Activated CD4-positive, alpha-beta T cell treated with anti-CD3 and anti-CD28 coated beads, Interleukin-2, Interleukin-4, amounts not matched to agents 100 ng/mL and 50 ng/mL, durations not matched to agents 16 hours and 8 hours (primary cell): ENCODE results near the gene SPATA21.
"Not testable (repeated sequence)": the region's sequence is repeated elsewhere in the genome, so short reads cannot be mapped to it uniquely, and the experiment has no call there.

Experiments used
- DNase-seq: peaks from one replicate; pipeline ENCODE4 v3.0.0-alpha.2; 2020; ENCODE audit warnings: low spot score

The SPATA21 gene, protein sequence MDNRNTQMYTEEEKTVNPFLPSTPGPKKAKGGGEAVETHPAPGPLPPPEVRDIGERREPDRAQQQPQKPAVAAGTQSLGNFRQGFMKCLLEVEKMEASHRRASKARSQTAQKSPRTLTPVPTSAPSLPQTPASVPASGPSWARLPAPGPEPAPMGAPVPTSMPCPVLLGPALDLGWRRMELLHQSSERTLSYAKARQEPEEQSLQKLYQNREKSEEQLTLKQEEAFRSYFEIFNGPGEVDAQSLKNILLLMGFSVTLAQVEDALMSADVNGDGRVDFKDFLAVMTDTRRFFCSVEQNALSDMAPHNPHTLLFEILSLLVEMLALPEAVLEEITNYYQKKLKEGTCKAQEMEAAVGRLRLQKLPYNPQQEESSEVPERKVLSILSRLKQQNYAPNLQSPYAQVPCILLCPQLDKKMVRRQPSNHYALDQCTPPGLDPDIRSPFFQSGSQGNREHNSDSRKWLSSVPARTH

DNA sequence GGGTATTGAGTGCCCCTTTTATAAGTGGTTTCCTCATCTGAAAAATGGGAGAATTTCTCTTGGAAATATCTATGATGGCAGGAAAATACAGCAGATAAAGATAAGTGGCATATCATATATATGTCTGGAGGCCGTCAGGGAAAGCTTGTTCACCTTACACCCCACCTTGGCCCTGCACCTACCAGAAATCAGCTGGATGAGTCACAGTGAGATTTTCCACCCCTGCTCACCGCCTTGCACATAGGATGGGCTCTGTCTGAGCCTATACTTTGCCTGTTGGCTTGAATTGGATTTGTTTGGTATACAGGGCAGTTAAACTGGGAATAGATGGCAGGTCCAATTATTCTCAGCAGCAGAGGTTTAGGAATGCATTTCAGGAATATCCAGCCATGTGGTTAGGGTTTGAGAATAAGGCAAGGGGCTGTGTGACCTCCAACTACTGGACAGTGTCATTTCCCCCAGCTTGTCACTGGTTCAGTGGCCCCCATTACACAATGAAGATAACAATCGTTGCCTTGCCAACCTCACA lies at the start of gene SPATA21:
Gene SPATA21, minus strand, starts transcription at position 479 of the 529 bp plus-strand sequence. CDS start 6,053 bp downstream, outside the sequence.
- no peak for DNase-seq

DNA sequence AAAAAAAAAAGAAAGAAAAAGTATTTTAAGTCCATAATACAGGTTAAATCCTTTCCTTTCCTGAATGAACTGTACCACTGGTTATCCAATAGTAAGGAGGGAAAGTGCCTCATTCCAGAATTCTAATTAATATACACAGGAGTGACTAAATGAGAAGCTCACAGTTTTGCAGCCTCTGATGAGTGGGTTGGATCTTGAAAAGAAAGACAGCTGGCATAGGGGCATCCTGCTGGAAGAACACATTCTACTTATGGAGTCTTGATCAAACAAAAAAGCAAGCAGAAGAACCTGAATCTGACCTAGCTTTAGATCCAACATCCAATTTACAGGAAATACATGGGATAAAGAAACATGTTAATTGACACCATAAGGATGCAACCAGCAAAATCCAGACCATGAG lies 49.8 kb upstream of the SPATA21 start:
- DNase-seq: not testable (repeated sequence)

DNA sequence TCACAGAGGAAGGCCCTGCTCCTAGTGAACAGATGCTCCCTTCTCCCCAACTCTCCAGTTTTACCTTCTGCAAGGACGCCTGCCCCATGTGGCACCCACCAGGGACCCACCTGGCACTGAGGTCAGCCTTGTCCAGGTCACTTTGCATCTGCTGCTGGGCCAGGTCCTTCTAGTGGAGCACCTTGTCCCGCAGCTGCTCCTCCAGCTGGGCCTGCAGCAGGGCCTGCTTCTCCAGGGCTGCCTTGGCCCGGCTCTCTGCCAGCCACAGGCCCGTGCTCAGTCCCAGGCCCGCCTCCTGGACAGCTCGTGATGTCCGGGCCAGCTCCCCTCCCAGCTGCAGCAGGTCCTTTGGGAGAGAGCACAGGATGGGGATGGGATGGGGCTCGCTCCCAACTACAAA lies 49.1 kb upstream of the SPATA21 start:
- not testable (repeated sequence) for DNase-seq

DNA sequence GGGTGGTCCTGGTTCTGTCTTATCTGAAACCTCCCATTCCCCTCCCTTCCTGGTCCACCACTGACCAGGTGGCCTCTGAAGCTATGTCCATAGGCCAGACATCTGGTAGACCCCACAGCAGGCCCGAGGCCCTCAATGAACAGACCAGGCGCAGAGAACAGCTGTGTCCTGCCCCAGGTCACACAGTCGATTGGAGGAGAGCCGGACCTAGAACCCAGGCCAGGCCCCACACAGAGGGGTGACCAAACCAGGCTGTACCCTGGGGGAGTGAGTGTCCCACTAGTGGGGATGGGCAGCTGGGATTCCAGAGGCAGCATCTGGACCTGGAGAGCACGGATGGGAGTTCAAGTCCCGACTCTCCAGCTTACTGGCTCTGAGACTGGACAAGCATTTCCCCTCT lies 47.7 kb upstream of the SPATA21 start:
- DNase-seq: no peak

DNA sequence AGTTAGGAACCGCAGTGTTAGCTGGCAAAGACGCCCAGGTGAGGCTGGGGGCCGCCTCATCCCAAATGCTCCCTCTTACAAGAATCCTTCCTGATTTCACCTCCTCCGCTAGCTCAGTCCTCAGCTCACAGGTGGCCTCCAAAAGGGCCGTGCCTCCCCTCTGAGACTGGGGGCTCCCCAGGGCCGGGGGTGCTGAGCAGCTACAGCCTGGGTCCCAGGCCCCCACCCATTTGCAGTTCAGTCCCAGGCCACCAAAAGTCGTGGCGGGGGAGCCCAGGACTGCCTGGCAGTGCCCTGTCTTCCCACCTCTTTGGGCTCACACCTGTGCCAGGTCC lies 47.2 kb upstream of the SPATA21 start:
- no peak for DNase-seq

DNA sequence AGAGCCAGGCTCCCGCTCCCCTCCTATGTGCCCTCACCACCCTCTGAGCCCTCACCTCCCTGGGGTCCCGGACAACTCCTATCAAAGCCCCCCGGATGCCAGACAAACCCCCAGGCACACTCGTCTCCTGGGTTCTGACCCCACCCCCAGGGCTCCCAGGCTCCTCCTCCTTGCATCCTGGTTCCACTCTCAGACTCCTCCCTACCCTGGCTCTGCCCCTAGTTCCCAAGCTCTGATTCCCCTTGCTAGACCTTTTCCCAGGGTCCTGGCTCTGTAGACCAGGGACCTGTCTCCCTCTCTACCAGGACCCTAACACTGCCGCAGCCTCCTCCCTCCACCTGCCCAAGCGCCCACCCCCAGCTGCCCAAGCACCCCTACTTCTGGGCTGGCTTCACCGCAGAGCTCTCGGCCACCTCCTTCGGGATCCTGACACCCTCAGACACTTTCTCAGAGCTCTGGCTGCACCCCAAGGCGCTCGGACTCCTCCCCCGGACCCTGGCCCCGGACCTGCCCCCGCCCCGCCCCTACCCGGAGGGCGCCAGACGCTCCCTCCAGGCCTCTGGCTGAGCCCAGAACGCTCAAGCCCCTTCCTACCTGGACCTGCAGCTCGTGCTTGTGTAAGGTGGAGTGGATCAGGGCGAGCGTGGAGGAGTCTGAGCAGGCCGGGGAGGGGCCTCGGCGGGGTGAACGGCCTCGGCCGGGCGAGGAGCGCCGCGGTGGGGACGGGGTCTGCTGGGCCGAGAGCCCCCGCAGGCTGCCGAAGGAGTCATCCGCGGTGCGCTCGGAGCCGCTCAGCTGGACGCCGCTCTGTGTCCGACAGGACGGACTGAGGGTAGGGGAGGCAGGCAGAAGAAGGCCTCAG lies 46.6 kb upstream of the SPATA21 start:
- DNase-seq: not testable (repeated sequence)

DNA sequence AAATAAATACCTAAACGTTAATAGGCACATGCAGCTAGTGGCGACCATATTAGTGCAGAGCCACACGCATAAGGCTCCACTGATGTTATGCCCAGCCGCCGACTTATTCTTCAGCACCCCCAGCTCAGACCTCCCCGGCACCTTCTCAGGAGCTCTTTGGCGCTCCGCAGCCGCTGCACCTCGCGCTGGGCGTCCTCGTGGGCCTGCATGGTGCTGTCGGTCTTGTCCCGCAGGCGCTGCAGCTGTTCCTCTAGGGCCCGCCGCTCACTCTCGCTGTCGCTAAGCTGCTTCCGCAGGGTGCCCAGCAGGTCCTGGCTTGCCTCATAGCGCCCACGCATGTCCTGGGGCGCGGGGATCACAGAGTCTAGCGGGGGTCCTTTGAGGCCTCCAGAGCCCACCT lies 45.9 kb upstream of the SPATA21 start:
- not testable (repeated sequence) for DNase-seq

DNA sequence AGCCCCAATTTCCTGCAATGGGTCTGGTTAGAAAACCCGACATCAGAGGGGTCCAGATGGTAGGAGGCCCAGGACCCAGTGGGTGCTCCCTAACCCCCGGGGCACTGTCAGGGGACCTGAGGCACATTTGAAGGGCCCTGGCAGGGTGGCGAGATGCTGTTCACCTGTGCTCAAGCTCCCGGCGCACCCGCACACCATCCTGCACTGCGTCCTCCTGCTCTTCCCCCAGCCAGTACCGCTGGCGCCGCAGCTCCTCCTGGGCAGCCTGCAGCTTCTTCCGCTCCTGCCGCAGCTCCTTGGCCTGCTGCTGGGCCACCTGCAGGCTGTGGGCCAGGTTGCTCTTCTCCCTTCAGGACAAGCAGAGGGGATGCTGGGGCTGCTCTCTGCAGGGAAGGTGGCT lies 40.9 kb upstream of the SPATA21 start:
- DNase-seq: no peak

DNA sequence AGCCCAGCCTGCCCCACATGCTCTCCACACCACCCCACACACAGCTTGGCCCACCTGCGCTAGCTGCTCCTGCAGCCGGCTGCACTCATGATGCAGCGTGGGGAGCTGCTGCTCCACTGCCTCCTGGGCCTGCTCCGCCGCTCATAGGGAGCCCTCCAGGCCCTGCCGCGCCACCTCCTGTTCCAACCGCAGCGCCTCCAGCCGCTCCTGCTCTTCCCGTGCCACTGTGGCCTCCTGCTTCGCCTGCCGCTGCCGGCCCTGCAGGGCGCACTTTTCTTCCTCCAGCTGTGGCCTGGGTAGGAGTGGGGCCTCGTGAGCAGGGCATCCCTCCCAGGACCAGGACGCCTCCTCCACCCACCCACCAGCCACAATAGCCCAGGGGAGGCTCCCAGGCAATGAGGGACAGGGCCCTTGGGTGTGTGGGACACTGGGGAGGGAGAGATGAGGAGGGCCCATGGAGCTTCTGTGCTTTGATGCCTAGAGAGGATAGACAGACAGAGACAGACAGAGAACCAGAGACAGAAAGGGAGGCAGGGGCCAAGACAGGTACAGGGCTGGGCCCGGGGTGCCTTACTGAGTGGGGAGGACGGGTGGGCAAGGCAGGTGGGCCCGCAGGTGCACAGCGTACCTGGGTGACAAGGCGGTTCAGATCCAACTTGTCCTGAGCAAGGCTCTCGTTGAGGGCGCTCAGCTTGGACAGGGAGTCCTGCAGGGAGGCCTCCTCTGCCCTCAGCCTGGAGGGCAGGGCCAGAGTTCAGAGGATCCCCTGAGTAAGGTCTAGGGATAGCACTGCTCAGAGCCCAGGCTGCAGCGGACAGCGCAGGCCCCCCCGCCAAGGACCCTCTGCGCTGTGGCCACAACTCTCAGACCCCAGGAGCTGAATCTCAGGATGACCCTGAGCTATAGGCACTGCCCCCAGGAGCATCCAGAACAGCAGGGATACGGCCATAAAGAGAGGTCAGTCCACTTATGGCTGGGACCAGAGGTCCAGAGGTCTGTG lies 38.8 kb upstream of the SPATA21 start:
- not testable (repeated sequence) for DNase-seq

DNA sequence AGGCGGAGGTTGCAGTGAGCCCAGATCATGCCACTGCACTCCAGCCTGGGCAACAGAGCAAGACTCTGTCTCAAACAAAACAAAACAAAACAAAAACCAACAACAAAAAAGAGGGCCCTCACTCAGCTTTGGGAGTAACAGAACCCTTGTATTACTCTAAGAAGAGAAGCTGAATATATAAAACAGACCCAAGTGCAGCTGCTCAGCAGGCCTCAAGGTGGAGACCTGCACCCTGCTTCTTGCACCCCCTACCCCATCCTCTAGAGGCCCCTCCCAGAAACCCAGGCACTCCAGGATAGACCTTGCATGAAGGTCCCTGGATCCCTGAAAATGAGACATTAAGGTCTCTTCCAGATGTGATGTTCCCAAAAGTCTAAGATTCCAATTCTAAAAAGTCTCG lies 37.7 kb upstream of the SPATA21 start:
- DNase-seq: not testable (repeated sequence)

DNA sequence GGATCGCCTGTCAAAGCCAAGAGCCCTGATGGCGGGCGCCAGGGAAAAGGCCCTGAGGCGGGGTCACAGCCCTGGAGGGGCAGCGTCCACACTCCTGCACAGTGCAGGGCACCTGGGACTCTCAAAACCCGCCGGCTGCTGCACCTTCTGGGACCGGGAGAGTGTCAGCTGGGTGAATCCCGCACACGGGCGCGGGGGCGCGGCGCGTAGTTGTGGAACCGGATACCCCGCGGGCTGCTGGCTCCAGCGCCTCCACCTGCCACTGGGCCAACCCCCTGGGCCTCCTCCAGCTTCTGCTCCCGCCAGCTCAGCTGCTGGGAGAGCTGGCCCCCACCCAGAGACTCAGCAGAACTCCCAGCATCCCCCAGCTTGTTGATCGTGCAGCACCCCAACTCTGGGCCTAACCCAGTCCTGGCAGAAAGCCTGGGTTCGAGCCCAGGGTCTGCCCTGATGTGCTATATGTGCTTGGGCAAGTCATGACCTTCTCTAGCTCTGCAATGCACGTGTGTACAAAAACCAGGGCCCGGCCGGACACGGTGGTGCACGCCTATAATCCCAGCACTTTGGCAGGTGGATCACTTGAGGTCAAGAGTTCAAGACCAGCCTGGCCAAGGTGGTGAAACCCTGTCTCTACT lies 37.1 kb upstream of the SPATA21 start:
- DNase-seq: no peak

DNA sequence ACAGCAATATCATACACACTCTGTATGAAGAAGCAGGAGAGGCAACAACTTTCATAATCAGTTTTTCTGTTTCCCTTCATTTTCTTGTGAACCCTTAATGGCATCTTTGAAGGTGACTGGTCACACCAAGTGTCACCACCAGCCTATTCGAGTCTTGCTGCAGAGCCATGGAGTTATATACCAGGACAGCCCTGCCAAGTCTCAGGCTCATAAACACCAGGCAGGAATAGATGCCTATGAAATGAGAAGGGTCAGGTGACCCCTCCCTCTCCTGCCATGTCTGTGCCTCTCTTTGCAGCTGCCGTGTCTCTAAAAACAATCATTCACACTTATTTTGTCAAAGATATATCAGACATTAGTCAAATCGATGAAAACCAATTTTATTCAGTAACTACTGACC lies 31.3 kb upstream of the SPATA21 start:
- no peak for DNase-seq

DNA sequence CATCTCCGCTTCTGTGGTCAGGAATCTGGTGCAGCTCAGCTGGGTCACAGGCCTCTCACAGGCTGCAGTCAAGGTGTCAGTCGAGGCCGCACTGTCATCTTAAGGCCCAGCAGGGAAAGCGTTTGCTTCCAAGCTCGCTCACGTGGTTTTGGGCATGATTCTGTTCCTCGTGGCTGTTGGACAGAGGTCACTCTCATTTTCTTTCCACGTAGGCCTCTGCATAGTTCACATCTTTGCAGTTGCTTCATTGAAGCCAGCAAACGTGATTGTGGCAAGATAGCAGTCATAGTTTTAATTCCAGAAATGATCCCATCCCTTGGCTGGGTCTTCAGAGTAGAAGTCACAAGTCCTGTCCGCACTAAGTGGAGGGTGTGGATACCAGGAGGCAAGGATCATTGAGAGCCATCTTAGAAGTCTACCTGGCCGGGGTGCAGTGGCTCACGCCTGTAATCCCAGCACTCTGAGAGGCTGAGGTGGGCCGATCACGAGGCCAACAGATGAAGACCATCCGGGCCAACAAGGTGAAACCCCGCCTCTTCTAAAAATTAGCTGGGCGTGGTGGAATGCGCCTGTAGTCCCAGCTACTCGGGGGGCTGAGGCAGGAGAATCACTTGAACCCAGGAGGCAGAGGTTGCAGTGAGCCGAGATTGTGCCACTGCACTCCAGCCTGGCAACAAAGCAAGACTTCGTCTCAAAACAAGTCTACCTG lies 27.8 kb upstream of the SPATA21 start:
- DNase-seq: no peak

DNA sequence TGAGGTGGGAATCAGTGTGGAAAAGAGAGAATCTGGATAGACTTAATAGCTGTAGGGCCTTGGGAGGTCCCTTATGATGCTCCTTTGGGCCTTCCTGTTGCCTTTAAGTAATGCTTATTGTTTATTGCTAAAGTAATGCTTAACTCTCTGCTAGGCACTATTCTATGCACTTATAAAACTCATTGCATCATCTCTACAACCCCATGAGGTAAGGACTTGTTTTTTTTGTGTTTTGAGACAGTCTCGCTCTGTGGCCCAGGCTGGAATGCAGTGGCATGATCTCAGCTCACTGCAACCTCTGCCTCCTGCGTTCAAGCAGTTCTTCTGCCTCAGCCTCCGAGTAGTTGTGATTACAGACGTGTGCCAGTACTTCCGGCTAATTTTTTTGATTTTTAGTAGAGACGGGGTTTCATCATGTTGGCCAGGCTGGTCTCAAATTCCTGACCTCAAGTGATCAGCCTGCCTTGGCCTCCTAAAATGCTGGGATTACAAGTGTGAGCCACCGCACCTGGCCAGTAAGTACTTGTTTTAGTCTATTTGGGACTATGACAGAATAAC lies 25.6 kb upstream of the SPATA21 start:
- DNase-seq: no peak

DNA sequence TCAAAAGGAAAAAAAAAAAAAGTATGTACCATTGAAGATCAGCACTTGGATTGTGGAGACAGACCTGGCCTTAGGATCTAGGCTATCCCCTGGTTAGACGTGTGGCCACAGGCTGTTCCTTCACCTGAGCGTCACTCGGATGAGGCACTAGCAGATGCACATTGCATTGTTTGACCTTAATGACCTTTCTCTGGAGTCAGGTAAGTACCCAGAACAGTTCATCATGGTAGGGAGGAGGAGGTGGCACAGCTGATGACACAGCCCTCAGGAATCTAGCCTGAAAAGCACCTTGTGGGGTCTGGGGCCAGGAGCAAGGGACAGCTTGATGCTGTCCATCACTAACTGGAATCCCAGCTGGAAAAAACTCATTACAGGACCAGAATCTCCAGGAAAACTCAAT lies 24.5 kb upstream of the SPATA21 start:
- no peak for DNase-seq

DNA sequence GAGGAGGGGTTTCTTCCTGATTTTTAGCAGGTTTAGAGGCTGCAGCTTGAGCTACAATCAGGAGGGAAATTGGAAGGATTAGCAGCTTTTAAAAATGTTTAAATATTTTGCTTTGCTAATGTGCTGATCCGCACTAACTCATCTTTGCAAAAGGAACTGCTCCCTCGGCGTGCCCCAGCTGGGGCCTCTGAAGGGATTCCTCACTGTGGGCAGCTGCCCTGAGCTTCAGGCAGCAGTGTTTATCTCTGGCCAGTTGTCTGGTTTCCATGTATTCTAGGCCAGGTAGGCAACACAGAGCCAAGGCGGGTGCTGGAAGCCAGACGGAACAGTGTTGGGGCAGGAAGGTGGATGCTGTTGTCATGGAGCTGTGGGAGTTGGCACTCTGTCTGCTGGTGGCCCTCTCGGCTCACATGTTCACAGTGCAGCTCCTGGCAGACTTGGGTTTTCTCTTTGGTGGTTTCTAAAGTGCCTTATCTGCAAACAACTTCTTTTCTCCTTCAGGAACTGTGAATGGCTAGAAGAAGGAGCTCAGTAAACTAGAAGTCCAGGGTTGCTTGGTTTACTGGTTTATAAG lies 22.2 kb upstream of the SPATA21 start:
- DNase-seq: no peak

DNA sequence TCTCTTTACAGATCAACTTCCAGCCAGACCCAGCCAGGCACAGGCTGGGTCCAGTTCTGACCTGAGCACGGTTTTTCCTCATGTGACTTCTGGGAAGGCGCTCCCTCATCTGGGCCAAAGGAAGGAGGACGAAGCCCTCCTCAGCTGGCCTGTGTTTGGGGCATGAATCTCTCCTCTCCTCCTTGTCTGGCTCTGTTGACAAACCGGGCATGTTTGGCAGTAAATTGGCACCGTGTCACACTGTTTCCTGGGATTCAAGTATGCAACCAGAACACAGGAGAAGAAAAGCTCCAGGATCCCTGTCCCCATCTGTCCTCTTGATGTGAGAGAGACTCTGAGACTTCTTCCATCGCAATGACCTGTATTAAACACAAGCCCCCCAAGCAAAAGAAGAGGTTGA lies 21.6 kb upstream of the SPATA21 start:
- no peak for DNase-seq

DNA sequence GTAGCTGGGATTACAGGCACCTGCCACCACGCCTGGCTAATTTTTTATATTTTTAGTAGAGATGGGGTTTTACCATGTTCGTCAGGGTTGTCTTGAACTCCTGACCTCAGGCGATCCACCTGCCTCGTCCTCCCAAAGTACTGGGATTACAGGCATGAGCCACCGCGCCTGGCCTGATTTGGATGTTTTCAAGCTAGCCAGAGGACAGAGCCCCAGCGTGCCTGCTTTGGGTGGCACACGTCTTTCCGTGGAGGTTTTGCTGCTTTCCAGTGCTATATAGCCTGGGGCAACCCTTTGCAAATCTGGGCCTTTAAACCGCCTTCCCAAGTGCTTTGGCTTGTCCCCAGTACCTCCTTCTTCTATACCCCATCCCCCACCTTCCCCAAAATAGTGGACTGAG lies 18.9 kb upstream of the SPATA21 start:
- DNase-seq: not testable (repeated sequence)

DNA sequence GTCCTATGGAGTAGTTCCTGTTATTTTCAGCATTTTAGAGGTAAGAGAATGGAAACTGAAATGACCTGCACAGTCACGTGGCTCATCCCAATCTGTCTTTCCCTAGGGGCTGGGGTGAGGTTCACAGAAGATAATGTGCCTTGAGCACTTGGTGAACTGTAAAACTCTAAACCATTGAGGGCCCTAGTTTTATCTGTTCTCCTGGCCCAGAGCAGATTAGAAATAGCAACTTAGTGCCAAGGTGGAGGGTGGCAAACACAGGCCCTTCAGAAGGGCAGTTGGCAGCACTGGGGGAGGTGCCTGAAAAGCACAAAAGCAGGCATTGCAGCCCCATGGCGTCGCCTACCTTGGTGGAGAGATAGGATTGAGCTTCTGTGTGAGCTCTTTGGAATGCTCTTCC lies 17.7 kb upstream of the SPATA21 start:
- DNase-seq: not testable (repeated sequence)
